Mucosa of stomach (tissue), 1 donor: ENCODE data around the gene CD209.

Experiments
- H3K27me3 ChIP-seq: one replicate; pipeline ENCODE4 v1.7.0; 2013; ENCODE audit warnings: mild to moderate bottlenecking, low read length; ENCODE audit not compliant: control insufficient read depth, insufficient read depth
- H3K36me3 ChIP-seq: one replicate; pipeline ENCODE4 v1.7.0; 2013; ENCODE audit warnings: low read length; ENCODE audit not compliant: control insufficient read depth, insufficient read depth
- H3K4me1 ChIP-seq: one replicate; pipeline ENCODE4 v1.7.0; 2013; ENCODE audit warnings: mild to moderate bottlenecking, low read length; ENCODE audit not compliant: control insufficient read depth, insufficient read depth
- H3K4me3 ChIP-seq: one replicate; pipeline ENCODE4 v1.7.0; 2013; ENCODE audit warnings: low read length
- H3K9ac ChIP-seq: one replicate; pipeline ENCODE4 v1.7.0; 2013; ENCODE audit warnings: mild to moderate bottlenecking, low read length, moderate library complexity
- H3K9me3 ChIP-seq: one replicate; pipeline ENCODE4 v1.7.0; 2013; ENCODE audit warnings: mild to moderate bottlenecking, low read length, moderate library complexity; ENCODE audit not compliant: control insufficient read depth
- donor health status: Pancreatic carcinoma.

Gene CD209

GRCh38 chr19:7744199-7744786, 3.0 kb downstream of the CD209 start:
- Histone ChIP-seq H3K9ac (no peak overlapping the region), H3K27me3 (no peaks in the 10 kb centered on the region), H3K4me3 (no peak overlapping the region), H3K9me3 (no peaks in the 10 kb centered on the region), H3K36me3 (no peaks in the 10 kb centered on the region), H3K4me1 (no peaks in the 10 kb centered on the region)

DNA sequence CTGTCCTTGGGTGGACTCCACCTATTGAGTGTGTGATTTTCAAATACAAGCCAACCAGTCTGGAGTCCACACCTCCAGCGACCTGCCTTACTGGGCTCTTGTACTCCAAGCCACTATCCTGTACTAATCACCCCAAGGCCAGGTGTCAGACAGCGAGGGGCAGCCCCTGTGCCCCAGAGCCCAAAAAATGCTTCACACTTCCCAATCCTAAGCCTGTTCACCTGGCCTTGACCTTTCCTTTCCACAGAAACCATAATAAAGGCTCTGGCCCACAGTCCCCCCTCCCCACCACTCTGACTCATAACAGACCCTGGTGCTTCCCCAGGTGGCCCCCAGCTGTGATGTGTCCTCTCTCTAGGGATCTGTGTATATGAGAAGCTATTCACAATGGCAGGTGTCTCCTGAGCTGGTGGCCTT, 3.9 kb downstream of the CD209 start:
- no peaks in the 10 kb centered on the region for H3K9me3 ChIP-seq
- no peaks in the 10 kb centered on the region for H3K27me3 ChIP-seq
- H3K36me3 ChIP-seq: no peaks in the 10 kb centered on the region
- H3K4me3 ChIP-seq: no peak overlapping the region
- no peaks in the 10 kb centered on the region for H3K4me1 ChIP-seq
- no peak overlapping the region for H3K9ac ChIP-seq

DNA sequence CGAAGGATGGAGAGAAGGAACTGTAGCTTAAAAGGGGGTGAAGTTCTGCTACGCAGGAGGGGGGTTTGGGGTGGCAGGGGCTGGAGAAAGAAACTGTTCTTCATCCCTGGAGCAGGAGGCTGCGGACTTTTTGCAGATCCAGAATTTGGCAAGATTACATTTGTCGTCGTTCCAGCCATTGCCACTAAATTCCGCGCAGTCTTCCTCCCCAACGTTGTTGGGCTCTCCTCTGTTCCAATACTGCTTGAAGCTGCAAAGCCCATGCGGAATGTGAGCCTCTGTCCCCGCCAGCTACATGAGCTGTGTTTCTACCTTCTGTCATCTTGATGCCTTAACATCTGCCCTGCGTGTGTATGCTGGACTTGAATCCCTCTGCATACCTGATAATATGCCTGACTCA, 4.3 kb downstream of the CD209 start:
- H3K9ac ChIP-seq: no peak overlapping the region

GRCh38 chr19:7742575-7742974, 4.8 kb downstream of the CD209 start:
- Histone ChIP-seq H3K27me3 (no peaks in the 10 kb centered on the region), H3K4me1 (no peaks in the 10 kb centered on the region), H3K4me3 (no peak overlapping the region), H3K9ac (no peak overlapping the region), H3K36me3 (no peaks in the 10 kb centered on the region), H3K9me3 (no peaks in the 10 kb centered on the region)

More for the DNA sequence above, 4.3 kb downstream of the CD209 start:
- Histone ChIP-seq H3K9me3 (no peaks in the 10 kb centered on the region), H3K4me1 (no peaks in the 10 kb centered on the region), H3K4me3 (no peak overlapping the region), H3K27me3 (no peaks in the 10 kb centered on the region), H3K36me3 (no peaks in the 10 kb centered on the region)

GRCh38 chr19:7740682-7741054, 6.7 kb downstream of the CD209 start:
- Histone ChIP-seq H3K27me3 (no peaks in the 10 kb centered on the region), H3K9ac (no peak overlapping the region), H3K36me3 (no peaks in the 10 kb centered on the region), H3K9me3 (no peaks in the 10 kb centered on the region), H3K4me1 (no peaks in the 10 kb centered on the region), H3K4me3 (no peak overlapping the region)

DNA sequence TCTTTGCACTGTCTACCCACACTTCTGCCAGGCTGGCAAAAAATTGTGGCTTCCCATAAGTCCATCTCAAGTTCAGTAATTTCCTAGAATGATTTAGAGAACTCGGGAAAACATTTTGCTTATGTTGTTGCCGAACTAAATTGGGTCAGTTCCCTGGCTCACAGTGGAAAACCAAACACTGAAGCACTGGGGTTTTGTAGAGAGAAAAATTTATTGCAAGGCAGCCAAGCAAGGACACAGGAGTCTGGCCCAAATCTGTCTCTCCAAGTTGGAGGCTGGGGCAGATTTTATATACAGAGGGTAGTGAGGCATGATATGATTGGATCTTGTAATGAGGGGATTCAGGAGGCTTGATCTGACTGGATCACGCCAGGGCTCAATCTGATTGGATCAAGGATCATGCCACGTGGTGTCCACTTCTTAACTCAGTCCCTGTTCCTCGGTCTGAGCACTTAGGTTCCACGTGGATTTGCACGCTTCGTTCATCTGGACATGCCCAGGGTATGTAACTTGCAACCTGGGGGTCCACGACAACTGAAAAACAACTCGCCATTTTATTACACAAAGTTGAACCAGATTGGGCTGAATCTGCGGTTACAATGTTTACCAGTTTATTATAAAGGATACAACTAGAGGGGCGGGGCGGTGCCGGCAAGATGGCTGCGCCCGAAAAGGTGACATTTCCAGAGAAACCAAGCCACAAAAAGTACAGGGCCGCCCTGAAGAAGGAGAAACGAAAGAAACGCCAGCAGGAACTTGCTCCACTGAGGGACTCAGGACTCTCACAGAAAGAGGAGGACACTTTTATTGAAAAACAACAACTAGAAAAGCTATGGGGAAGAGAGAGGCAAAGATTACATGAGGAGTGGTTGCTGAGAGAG, 7.3 kb downstream of the CD209 start:
- H3K9ac ChIP-seq: no peak overlapping the region
- H3K4me3 ChIP-seq: no peak overlapping the region
- no peaks in the 10 kb centered on the region for H3K4me1 ChIP-seq
- no peaks in the 10 kb centered on the region for H3K9me3 ChIP-seq
- H3K27me3 ChIP-seq: no peaks in the 10 kb centered on the region
- H3K36me3 ChIP-seq: no peaks in the 10 kb centered on the region

DNA sequence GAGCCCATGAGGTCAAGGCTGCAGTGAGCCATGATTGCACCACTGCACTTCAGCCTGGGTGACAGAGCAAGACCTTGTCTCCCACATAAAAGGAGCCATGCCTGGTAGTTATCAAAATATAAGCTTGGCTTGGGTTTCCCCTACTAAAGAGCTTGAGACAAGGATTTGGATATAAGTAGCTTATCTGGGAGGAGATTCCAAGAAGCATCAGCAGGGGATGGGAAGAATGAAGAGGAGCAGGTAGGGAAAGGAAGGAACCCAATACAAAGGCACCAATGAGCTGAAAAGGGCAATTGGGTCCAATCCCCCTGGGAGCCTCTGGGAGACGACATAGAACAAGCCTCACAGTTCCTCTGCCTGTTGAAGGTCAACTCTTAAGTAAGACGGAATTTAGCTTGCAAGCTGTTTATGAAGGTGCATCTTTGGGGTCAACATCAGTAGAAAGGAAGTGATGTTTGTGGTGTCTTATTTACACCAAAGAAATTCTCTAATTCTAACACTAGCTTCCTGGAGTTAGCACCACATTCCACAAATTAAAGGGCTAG, 8.1 kb downstream of the CD209 start:
- H3K4me3 ChIP-seq: no peak overlapping the region
- H3K27me3 ChIP-seq: no peaks in the 10 kb centered on the region
- H3K36me3 ChIP-seq: no peaks in the 10 kb centered on the region
- H3K9me3 ChIP-seq: no peaks in the 10 kb centered on the region
- H3K4me1 ChIP-seq: no peaks in the 10 kb centered on the region
- no peak overlapping the region for H3K9ac ChIP-seq

DNA sequence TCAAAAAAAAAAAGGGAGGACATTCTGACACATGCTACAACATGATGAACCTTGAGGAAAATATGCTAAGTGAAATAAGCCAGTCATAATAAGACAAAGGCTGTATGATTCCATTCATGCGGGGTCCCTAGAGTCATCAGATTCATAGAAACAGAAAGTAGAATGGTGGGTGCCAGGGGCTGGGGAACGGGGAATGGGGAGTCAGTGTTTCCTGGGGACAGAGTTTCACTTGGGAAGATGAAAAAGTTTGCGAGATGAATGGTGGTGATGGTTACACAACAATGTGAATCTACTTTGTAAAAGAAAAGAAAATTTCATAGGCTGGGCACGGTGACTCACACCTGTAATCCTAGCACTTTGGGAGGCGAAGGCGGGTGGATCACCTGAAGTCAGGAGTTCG, 9.3 kb downstream of the CD209 start:
- H3K9me3 ChIP-seq: no peaks in the 10 kb centered on the region
- H3K9ac ChIP-seq: no peak overlapping the region
- no peaks in the 10 kb centered on the region for H3K4me1 ChIP-seq
- no peak overlapping the region for H3K4me3 ChIP-seq
- no peaks in the 10 kb centered on the region for H3K36me3 ChIP-seq
- peaks cover 2% of the 10 kb centered on the region for H3K27me3 ChIP-seq

DNA sequence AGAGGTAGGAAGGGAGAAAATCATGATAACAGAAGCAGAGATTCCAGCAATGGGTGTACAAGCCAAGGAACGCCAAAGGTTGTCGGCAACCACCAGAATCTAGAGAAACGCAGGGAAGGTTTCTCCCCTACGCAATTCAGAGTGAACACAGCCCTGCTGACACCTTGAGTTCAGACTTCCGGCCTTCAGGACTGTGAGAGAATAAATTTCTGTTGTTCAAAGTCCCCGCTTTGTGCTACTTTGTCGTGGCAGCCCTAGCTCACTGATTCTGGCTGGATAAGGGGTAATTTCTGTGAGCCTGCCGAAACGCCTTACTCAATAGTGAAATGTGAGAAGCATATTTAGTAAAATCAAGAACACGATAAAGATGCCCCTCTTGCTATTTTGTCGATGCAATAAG, 10.1 kb downstream of the CD209 start:
- Histone ChIP-seq H3K36me3 (no peaks in the 10 kb centered on the region), H3K27me3 (peaks cover 3% of the 10 kb centered on the region), H3K9ac (no peak overlapping the region), H3K4me3 (no peak overlapping the region), H3K9me3 (no peaks in the 10 kb centered on the region), H3K4me1 (no peaks in the 10 kb centered on the region)

- H3K4me1 ChIP-seq: no peaks in the 10 kb centered on the region
- no peak overlapping the region for H3K4me3 ChIP-seq
- no peak overlapping the region for H3K9ac ChIP-seq
- H3K9me3 ChIP-seq: no peaks in the 10 kb centered on the region
- H3K27me3 ChIP-seq: peaks cover 12% of the 10 kb centered on the region
- H3K36me3 ChIP-seq: no peaks in the 10 kb centered on the region
Observed at GRCh38 chr19:7736148-7736547, 11.2 kb downstream of the CD209 start.

- Histone ChIP-seq H3K9me3 (no peaks in the 10 kb centered on the region), H3K27me3 (peaks cover 26% of the 10 kb centered on the region), H3K36me3 (no peaks in the 10 kb centered on the region), H3K4me3 (no peak overlapping the region), H3K4me1 (no peaks in the 10 kb centered on the region), H3K9ac (no peak overlapping the region)
Observed at GRCh38 chr19:7734220-7735203, 12.8 kb downstream of the CD209 start.
